HG02642 (cell line): ENCODE results near the gene RAPGEF1.

Source experiments
- ATAC-seq: cut with Tn5 transposase; IDR thresholded peaks from one replicate; pipeline ENCODE4 v1.9.1; 2021; ENCODE audit warnings: mild to moderate bottlenecking; ENCODE audit not compliant: unreplicated experiment, poor library complexity

Gene RAPGEF1

DNA sequence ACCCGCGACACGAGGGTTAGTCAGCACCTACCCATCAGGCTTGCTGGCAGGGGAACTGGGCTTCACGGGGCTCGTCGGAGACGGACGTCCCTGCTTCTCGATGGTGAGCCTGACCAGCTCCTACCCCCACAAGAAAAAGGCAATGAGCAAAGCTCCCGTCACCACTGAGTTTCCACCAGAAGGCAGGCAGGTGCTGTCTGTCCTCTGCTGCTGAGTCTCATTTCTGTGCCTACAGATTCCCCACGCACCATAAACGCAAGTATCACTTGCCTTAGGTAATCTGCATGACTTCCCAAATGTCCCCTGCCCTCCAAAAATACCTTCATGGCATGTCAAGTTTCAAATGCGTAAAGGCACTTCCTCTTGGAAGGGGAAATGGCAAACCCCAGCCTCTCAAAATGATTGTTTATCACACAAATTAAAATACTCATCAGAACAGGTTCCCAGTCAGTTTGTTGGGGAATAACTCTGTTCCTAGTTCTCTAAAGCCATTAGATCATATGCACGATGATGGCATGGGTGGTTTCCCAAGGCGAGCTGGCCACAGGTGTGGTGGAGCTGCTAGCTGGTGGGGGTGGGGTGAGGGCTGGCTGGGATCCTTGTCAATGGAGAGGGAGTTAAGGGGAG, 109.6 kb downstream of the RAPGEF1 start:
- peak; percentile 40 for ATAC-seq

GRCh38 chr9:131629825-131630204, 110.1 kb downstream of the RAPGEF1 start:
- peak; percentile 32 for ATAC-seq

GRCh38 chr9:131629226-131629500, 110.7 kb downstream of the RAPGEF1 start:
- no peak for ATAC-seq

- ATAC-seq = no peak
Measured at GRCh38 chr9:131628459-131629225, 111.2 kb downstream of the RAPGEF1 start.

DNA sequence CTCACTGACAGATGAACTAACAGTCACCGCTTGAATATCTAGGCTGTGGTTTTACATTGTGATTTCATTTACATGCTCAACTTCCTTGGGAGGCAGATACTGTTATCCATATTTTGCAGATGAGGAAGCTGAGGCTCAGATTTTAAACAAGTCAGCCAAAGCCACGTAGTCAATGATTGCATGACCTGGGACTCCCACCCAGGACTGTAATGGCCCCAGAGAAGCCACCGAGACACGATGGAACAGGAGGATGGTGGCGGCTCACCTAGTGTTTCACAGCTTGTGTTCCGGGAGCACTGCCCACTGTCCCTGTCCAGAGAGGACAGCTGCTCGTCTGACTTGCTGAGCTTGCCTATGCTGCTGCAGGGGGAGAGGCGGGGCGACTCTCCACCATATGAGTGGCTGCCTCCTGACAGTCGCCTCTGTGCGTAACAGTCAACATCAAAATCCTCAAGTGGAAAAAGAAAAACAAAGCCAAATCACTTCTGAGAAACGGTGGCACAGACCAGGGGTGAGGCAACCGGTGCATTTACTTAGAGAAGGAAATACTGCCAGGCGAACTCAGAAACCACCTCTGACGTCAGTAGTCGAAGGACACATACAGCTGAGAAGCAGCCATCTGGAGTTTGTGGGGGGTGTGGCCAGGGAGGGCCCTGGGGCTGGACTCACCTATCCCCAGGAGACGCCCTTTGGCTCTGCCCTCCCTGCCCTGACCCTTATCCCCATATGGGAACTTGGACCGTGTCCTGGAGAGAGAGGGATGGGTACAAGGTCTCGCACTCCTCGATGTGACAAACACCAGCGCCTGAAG, 112.0 kb downstream of the RAPGEF1 start:
- no peak for ATAC-seq

DNA sequence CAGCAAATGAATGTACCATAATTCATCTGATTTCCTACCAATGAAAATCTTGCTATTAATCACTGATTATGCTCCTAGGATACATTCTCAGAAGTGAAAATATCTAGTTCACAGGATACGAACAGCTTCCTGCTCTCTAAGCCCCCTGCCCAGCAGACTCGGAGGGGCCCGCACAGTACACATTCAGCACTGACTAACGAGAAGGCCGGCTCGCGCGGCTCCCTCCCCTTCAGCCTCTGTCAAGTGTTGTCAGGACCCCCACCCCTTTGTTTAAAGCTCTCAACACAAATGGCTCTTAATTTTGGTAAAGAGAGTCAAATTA, 112.6 kb downstream of the RAPGEF1 start:
- ATAC-seq = no peak

- no peak for ATAC-seq
Measured at GRCh38 chr9:131625790-131626670, 113.8 kb downstream of the RAPGEF1 start.

DNA sequence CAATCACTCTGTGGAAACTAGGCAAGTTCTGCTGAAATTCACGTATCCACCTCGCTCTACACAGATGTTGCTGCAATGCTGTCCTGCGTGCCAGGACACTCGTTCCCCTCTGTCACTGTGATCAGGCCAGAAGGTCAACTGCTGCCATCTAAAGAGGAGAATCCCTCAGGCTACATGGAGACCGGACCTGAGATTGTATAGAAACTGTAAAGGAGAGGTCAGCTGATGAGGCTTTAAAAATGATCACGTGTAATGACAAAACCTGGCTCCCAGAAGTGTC, 114.4 kb downstream of the RAPGEF1 start:
- ATAC-seq = no peak

- ATAC-seq = no peak
Measured at GRCh38 chr9:131624636-131625507, 115.0 kb downstream of the RAPGEF1 start.

GRCh38 chr9:131623655-131624330, 116.1 kb downstream of the RAPGEF1 start:
- ATAC-seq = no peak

DNA sequence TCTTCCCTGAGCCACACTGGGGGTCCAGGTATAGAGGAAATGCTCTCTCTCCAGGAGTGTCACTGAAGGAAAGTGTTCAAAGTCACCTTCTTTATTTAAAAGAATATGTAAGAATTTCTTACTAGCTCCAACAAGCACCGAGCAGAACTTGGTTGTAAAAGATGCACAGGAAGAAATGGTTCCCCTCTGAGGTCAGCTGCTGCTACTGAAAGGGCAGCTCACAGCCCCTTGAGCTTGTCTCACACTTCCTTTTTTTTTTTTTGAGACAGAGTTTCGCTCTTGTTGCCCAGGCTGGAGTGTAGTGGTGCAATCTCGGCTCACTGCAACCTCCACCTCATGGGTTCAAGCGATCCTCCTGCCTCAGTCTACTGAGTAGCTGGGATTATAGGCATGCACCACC, 117.4 kb downstream of the RAPGEF1 start:
- ATAC-seq = no peak

DNA sequence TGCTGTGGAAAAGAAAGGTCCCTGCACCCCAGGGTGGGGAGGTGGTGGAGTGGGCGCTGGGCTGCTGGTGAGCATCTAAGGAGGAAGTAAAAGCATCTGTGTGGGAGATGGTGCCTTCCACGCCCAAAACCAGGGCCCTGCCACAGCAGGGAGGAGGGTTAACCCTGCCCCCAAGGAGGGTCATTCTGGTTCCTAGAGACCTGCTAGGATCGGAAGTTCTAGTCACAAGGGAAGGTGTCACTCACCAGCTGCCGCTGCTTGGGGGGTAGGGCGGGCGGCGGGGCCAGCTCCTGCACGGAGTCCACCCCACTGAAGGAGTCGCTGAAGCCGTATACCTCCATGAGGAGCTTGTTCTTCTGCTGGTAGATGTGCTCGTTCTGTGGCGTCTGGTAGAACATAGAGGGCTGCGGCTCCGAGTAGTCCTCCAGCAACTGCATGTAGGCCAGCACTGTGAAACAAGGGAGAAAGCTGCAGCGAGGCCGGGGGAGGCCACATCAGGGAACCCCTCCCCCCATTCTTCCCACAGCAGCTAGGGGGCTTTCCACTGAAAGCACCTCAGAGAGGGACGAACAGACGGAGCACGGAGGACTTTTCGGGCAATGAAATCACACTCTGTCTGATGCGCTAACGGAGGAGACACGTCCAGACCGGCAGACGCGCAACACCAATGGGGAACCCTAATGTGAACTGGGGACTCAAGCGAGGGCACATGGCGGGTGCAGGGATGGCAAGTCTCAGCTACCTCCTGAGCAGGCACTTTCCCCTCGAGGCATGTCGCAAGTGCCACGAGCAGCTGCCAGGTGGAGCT, 118.1 kb downstream of the RAPGEF1 start:
- ATAC-seq = no peak

DNA sequence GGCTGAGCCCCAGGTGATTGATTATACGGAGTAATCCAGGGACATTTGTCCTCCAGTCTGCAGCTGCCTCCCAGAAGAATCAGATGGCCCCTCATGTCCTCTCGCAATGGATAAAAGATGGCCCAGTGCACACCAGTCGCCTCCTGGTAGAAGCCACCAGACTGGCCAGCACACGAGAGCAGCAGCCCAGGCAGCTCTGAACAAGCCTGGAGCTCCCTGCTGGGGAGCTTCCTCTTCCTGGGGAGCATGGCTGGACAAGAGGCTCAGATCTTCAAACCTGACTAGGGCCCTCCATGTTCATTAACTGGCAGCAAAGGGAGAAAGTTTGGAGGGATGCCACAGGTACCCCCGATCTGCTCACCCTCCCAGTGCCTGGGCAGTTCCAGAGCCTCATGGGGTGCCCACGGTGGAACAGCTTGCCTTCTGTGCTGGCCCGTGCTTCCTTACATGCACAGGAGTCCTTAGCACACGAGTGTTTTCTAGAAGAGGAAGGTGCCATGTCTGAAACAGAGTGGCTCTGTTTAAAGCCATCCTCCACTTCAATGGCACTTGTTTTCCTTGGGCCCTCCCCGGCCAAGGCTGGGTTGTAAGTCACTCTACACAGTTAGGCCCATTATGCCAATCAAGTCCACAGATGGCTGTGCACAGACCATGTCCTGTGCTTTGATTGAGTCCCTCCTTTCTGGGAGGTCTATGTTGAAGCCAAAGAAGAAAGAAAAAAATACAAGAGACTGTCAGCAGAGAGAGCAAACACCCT, 118.9 kb downstream of the RAPGEF1 start:
- ATAC-seq = no peak

DNA sequence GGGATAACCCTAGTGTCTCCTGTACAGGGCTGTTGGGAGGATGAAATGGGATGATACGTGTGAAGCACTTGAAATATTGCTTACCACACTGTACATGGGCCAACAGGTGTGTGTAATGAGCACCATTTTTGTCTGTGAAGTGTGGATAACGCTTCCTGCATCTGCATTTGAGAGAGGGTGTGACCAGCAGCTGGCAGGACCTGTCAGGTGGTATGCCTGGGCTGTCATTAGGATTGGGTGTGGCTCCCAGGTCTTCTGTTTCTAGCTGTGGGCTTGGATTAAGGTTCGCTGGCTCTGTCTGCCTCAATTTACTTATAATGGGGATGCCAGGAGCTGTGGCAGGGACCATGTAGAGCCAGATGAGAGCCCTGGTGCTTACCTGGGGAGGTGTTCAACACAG, 120.2 kb downstream of the RAPGEF1 start:
- ATAC-seq = no peak

DNA sequence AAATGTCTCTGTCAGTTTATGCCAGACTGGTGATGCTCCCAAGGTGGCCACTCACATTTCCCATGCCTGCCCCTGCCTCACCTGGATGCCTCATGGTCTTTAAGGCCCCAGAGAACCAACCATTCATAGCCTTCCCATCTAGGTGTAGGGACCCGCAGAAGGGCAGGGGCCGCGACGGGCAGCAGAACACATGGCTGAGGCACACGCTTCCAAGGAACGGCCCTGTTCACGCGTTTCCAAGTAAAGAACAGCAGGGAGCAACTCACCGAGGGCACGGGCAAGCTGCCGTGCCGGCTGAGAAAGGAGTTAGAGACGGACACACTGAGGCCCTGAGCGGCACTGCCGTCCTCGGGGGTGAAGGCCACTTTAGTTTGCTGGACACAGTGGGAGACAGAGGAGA, 121.1 kb downstream of the RAPGEF1 start:
- ATAC-seq = no peak

- no peak for ATAC-seq
Measured at GRCh38 chr9:131618071-131618479, 121.8 kb downstream of the RAPGEF1 start.

DNA sequence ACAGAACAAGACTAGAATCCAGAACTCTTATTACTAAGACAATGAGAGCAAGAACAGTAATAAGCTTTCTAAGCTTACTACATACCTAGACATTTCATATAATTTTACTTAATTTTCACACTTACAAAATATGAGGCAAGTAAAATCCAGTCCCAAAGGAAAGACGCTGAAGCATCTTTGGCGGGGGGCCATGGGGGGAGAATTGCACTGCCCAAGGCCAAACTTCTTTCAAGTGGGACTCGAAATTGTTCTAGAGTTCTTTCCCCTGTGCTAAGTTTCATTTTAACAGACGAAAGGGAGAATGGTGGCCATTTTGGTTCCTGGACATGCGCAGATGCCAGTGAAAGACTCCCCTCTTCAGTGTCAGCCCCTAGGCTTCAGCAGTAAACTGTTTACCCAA, 122.3 kb downstream of the RAPGEF1 start:
- no peak for ATAC-seq
